NCI-H1048 (cell line): Measurements from ENCODE around the gene CXCL12.

Experiments used
- DNase-seq: peaks from one replicate; lab custom pipeline; 2025; lab: John Stamatoyannopoulos, UW

The CXCL12 gene

DNA sequence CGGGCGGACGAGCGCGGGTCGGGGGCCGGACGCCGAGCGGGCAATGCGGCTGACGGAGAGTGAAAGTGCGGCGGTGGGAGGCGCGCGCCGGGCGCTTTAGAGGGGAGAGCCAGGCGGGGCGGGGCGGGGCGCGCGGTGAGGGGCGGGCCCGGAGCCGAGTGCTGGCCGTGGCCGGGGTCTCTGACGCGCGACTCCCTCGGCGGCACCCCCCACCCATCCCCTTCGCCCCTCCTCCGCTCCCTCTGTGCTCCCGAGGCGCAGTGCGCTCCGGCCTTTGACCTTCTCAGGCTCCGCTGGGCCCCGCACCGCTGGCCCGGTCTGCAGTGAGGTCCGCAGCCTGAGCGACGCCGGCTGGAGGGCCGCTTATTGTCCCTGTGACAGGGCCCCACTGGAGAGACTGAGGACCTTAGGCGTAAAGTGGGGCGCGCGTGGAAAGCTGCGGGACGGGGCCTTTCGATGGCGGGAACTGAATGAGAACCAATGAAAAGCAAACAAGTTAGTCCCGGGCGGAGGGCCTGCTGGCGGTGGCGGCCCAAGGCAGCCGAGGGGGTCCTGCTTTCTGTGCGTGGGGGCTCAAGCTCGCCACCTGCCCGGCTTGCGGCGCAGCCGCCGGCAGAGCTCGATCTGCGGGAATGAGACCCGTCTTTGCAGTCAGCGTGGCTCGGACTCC, at the start of gene CXCL12:
Gene CXCL12, minus strand, starts transcription at position 72 of the 670 bp plus-strand sequence. CDS start 92 bp downstream, outside the sequence.
- DNase-seq = no peak

DNA sequence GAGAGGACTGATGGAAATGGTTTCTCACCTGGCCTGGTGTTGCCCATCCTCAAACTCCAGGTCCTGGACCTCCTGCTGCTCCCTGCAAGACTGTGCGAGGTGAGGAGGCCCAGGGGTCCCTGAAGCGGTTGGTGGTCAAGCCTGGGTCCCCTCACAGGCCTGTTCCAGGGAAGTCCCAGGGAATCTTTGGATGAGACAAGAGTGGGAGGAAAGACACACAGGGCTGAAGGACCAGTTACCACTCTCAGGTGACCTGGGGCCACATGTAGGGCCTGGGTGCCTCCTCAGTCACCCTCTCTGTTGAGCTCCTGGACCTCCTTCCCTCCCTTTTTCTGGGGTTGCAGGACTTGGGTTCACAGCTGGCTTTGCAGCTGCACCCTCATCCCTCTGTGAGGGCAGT, 42.6 kb upstream of the CXCL12 start:
- DNase-seq = no peak

DNA sequence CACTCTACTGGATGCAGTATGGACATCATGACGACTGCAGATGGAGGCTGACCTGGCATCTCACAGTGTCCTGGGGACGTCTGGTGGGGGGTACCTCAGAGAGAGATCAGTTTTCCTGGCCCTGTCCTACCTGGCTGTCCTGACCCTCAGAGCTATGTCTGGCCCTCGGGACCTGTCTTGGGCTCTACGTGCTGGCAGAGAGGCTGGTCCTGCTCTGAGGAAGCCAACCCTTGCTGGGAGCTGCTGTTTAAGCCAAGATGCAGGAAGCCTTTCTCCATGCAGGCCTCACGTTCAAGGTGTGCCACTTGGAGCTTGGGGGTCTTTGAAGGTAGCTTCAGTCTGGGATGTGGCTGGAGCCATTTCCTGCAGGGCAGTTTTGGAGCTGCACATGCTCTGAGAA, 42.1 kb upstream of the CXCL12 start:
- DNase-seq = no peak

GRCh38 chr10:44426247-44427034, 41.5 kb upstream of the CXCL12 start:
- DNase-seq = no peak

DNA sequence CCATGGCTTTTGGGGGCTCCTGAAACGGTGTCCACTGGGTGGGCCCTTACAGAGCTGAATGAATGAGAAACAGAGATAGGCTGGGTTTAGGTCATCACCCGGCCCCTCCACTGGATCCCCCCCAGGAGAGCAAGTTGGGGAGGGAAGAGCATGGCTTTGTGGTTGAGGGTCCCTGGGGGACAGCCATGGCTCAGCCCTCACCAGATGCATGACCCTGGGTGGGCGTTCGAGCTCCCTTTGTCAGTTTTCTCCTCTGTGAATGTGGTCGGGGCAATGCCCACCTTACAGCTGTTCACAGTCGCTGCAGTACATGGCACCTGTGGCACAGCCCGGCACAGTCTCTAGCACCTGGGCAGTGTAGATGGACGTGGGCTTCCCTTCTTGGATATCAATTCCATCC, 40.6 kb upstream of the CXCL12 start:
- DNase-seq = no peak

DNA sequence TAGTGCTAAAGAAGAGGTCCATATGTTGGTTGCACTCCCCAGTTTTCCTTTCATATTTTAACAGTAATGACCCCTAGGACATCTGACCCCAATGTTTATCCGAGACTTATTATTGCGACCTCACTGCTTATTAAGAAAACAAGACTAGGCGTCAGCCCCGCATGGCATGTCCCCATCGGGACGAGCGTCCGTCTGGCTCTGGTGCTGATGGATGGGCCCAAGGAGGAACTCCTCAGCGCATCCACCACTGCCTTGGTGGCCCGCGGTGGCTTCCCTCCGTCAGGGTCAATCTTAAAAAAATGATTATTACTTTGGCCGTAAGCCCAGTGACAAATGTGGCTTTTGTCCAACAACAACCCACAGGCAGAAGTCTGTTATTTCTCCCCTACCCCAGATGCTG, 40.1 kb upstream of the CXCL12 start:
- no peak for DNase-seq

DNA sequence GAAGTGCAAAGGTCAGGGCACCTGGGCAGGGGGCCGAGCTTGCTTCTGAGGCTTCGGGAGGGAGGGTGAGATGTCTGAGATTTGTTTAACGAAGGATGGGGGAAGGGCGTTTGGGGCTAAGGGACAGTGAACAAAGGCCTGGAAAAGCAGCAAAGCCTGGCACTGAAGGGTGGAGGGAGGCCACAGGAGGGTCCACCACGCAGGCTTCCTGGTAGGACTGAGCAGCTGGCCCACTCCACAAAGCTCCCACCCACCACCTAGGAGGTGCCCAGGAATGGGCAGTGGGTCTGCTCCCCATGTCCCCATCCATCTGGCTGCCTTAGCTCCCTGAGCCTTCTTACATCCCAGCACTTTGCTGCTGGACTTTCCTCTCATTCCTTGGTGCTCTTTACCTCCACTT, 39.4 kb upstream of the CXCL12 start:
- no peak for DNase-seq

DNA sequence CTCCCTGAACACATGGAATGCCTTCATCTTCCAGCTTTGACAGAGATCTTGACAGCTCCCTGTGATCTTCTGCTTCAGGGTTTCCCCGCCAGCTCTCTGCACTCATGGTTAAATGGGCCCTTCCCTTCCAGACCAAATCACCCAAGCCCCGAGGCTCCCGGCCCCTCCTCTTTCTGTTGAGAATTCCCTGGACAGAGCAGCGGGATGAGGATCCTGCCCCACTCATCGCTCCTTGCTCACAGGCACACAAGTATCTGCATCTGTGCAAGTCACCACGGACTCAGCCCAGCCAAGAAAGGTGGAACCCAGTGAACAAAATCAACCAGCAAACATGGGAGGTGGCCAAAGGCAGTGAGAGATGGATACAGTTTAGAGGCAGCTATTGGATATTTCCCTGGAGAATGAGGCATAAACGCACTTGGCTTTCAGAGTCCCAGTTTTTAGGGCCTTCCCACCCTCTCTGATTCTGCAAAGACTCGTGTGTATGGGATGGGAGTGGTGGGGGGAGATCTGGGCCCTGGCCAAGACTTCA, 37.7 kb upstream of the CXCL12 start:
- no peak for DNase-seq

GRCh38 chr10:44422153-44422552, 37.3 kb upstream of the CXCL12 start:
- DNase-seq = no peak

- no peak for DNase-seq
Observed at GRCh38 chr10:44419790-44420549, 35.1 kb upstream of the CXCL12 start.

GRCh38 chr10:44418637-44419036, 33.7 kb upstream of the CXCL12 start:
- no peak for DNase-seq

GRCh38 chr10:44417761-44418160, 32.9 kb upstream of the CXCL12 start:
- no peak for DNase-seq

DNA sequence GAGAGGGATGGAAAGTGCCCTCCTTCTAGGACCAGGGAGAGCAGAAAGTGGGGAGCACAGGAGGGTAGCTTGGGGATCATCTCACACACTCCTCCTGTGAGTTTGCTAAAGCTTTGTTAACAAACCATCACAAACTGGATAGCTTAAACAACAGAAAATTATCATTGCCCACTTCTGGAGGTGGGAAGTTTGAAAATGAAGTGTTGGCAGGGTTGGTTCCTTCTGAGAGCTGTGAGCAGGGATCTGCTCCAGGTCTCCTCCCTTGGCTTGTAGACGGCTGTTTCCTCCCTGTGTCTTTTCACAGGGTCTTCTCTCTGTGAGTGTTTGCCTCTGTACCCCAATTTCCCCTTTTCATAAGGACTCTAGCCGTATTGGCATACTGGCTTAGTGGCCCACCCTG, 32.0 kb upstream of the CXCL12 start:
- DNase-seq = no peak

DNA sequence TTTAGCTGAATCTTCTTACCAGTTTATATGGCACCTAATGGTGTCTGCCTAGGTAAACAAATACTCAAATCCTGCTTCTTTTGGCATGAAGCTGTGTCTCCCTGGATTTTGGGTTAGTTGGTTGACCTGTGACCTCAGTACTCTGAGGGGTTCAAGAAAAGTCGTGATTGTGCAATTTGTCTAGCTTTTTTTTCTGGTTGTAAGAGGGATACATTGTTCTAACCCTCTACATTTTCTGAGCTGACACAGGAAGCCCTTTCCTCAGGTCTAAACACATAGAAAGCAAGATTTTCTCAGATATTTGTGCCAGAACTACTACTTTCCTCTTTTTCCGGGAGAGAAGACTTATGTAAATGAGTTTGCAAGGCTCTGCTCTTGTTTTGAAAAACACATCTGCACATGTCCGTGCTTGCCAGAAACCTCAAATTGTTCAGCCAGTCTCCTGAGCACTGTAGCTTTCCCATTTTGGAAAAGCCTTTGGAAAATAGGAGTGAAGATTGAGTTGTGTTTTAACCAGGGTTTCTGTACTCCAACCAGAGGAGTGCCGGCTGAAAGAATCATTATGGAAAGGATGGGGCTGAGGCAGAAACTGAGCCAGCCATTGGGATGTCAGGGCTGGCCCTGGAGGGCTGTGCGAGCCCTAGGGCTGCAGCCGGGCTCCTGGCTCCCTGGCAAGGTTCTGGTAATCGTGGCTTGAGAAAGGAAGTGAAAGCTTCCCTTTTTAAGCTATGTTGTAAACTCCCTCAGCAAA, 31.3 kb upstream of the CXCL12 start:
- no peak for DNase-seq

DNA sequence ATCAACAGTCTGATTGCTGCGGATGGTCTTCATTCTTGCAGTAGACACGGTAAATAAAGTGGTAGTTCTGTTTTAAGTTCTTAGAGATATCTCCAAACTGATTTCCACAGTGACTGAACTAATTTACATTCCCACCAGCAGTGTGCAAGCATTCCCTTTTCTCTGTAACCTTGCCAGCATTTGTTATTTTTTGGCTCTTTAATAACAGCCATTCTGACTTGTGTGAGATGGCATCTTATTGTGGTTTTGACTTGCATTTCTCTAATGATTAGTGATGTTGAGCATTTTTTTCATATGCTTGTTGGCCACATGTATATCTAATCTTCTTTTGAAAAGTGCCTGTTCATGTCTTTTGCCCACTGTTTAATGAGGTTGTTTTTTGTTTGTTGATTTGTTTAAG, 30.2 kb upstream of the CXCL12 start:
- no peak for DNase-seq

DNA sequence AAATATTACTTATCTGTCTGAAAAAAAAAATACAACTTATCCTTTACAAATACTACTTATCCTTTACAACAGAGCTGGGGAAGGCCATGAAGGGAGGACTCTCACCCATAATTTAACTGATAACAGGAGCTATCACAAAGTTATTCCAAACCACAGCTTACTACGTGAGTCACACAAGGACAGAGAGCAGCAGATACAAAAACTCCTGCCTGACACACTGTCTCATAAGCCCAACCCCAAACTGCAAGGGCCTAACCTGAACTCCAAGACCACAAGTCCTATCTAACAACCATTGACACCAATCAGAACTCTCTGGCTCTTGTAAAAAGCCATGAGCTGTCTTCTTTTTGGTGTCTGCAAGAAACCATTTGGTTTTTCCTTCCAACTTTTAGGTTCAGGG, 28.5 kb upstream of the CXCL12 start:
- no peak for DNase-seq

- no peak for DNase-seq
Observed at GRCh38 chr10:44411251-44411650, 26.4 kb upstream of the CXCL12 start.

DNA sequence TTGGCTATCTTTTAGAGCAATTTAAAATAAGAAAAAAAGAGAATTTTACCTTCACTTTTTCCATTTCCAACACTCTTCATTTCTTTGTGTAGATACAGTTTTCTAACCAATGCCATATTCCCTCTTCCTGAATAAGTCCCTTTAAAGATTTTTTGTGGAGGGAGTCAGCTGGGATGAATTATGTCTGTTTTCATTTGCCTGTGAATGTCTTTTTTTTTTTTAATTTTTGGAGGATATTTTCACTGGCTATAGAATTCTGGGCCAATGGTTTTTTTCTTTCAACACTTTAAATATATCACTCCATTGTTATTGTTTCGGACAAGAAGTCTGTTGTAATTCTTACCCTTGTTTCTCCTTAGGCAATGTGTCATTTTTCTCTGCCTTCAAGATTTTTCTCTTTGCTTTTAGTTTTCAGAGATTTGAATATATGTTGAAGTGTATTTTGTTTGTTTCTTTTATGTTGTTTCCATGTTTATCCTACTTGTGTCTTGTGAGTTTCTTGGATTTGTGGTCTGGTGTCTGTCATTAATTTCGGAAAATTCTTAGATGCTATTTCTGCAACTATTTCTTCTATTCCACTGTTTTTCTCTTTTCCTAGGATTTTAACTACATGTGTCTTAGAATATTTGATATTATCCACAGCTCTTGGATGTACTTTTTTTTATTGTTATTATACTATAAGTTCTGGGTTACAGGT, 20.0 kb upstream of the CXCL12 start:
- no peak for DNase-seq

DNA sequence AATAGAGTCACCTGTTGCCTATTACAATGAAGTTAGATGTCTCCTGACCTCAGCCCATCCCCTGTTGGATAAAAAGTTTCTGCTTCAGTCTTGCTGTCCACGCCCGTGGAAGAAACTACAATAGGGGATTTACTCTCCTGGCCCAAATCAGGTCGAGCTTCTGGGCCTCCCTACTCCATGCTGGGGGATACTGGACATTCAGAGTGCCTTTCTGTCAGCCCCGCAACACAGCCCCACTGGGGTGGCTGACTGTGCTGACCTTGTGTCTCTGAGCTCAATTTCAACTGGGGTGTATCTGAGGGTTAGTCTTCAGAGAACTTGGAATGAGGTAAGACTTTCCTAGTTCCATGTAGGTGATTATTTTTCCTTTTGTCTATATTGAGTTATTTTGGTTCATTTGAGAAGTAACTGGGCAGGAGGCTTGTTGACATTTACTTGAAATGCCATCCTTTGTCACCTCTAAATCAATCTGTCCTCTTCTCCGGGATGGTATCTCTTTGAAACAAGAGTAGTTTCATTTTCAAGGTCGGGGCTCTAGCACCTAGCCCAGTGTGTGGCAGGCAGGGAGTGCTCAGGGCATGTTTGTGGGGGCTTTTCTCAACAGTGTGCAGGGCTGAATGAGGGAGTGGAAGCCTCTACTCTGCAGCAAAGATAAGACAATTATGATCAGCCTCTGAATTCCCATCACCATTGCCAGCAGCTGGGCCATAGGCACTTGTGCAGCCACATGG, 17.7 kb upstream of the CXCL12 start:
- no peak for DNase-seq

DNA sequence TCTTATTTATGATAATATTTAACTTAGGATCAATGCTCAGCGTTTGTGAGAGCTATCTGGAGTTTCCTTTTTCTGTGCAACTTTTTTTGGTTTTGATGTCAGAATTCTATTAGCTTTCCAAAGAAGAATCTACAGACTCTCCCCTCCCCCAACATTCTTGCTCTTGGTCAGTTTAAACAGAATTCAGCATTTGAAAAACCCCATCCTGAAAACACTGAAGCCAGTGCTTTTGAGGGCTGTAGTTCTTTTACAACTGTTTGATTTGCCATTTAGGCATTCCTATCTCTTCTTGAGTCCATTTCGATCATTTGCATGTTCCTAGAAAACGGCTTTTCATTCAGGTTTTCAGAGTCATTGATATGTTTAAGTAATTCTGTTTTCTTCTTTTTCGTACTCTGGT, 15.6 kb upstream of the CXCL12 start:
- no peak for DNase-seq
